CD4-positive, alpha-beta T cell treated with Interferon gamma for 1 hour (primary cell): ENCODE results near the gene RHOV.
"Not testable (repeated sequence)": the region's sequence is repeated elsewhere in the genome, so short reads cannot be mapped to it uniquely, and the experiment has no call there.

Source experiments
- DNase-seq: peaks from one replicate; pipeline ENCODE4 v3.0.0-alpha.2; 2020

The RHOV gene

GRCh38 chr15:40871749-40872617 lies 2.1 kb downstream of the RHOV start:
- DNase-seq: no peak

- no peak for DNase-seq
Observed at GRCh38 chr15:40870716-40871115, 3.3 kb downstream of the RHOV start.

- no peak for DNase-seq
Observed at GRCh38 chr15:40869686-40870085, 4.3 kb downstream of the RHOV start.

GRCh38 chr15:40867199-40867598 lies 6.8 kb downstream of the RHOV start:
- DNase-seq: no peak

- no peak for DNase-seq
Observed at GRCh38 chr15:40863660-40864270, 10.3 kb downstream of the RHOV start.

GRCh38 chr15:40861147-40861546 lies 12.9 kb downstream of the RHOV start:
- DNase-seq: not testable (repeated sequence)

- DNase-seq: peak; percentile 73
Observed at GRCh38 chr15:40859206-40859851, 14.7 kb downstream of the RHOV start.

- DNase-seq: no peak
Observed at GRCh38 chr15:40858706-40859105, 15.3 kb downstream of the RHOV start.

- DNase-seq: peak; percentile 71
Observed at GRCh38 chr15:40857601-40858341, 16.3 kb downstream of the RHOV start.

GRCh38 chr15:40856746-40857145 lies 17.3 kb downstream of the RHOV start:
- DNase-seq: no peak

GRCh38 chr15:40855706-40856234 lies 18.3 kb downstream of the RHOV start:
- no peak for DNase-seq

GRCh38 chr15:40854161-40854560 lies 19.9 kb downstream of the RHOV start:
- no peak for DNase-seq

GRCh38 chr15:40853241-40853890 lies 20.7 kb downstream of the RHOV start:
- DNase-seq: no peak

- DNase-seq: no peak
Observed at GRCh38 chr15:40852529-40852928, 21.5 kb downstream of the RHOV start.

- DNase-seq: no peak
Observed at GRCh38 chr15:40850576-40851112, 23.4 kb downstream of the RHOV start.

- peak; percentile 62 for DNase-seq
Observed at GRCh38 chr15:40847223-40847961, 26.6 kb downstream of the RHOV start.

GRCh38 chr15:40846841-40847222 lies 27.2 kb downstream of the RHOV start:
- DNase-seq: no peak

GRCh38 chr15:40845511-40846284 lies 28.3 kb downstream of the RHOV start:
- DNase-seq: no peak

- DNase-seq: no peak
Observed at GRCh38 chr15:40845036-40845435, 29.0 kb downstream of the RHOV start.

GRCh38 chr15:40844696-40845030 lies 29.4 kb downstream of the RHOV start:
- peak; percentile 19 for DNase-seq
